ENCODE data around the gene PIP5K1C. TPM values are rescaled to one million over a fixed set of nuclear protein-coding genes. Genes with fewer than 3 reads are reported as not detected.

The PIP5K1C gene
- total and polyA plus RNA-seq, 9 of the 15 experiments (the other 6 are each of a cell fraction or from before 2014, with no cell fraction given) = 0.38 to 22.1 (median 4.1) TPM

- TF ChIP-seq CUX1 (CRISPR knock-in tag; IDR thresholded peaks at IDR 0.05) (peak; percentile 80), KHSRP (IDR thresholded peaks at IDR 0.05) (no peak), TOE1 (IDR thresholded peaks at IDR 0.05; ENCODE audit: borderline replicate concordance) (peak; percentile 49; the same call in 1 of the 2 replicates), TOE1 (CRISPR knock-in tag; IDR thresholded peaks at IDR 0.05; ENCODE audit: borderline replicate concordance, low read depth) (peak; percentile 83; the same call in 1 of the 2 replicates), POLR2AphosphoS5 (IDR thresholded peaks at IDR 0.05; ENCODE audit: control insufficient read depth, insufficient read depth, low read depth, low read length) (0 out of 2 replicates have a peak, but pooled peaks have one; percentile 32), ARID1B (IDR thresholded peaks at IDR 0.05) (peak; percentile 45), KAT8 (IDR thresholded peaks at IDR 0.05; ENCODE audit: low read depth) (no peak), PHF20 (IDR thresholded peaks at IDR 0.05; ENCODE audit: partially characterized antibody) (peak; percentile 32), ETV1 (tag; conservative IDR thresholded peaks at IDR 0.05; ENCODE audit: low read depth) (no peak), PBX2 (CRISPR knock-in tag; IDR thresholded peaks at IDR 0.05; ENCODE audit: low read depth) (no peak), PBX2 (tag; conservative IDR thresholded peaks at IDR 0.05; ENCODE audit: low read depth) (peak; percentile 68), TEAD4 (IDR thresholded peaks at IDR 0.05; ENCODE audit: low read length) (no peak), TEAD4 (CRISPR knock-in tag; IDR thresholded peaks at IDR 0.05; ENCODE audit: borderline replicate concordance) (no peak), CREB1 (IDR thresholded peaks at IDR 0.05) (peak; percentile 48; the same call in 1 of the 2 replicates), CREB1 (CRISPR knock-in tag; IDR thresholded peaks at IDR 0.05) (peak; percentile 28; the same call in 1 of the 2 replicates), CHAMP1 (IDR thresholded peaks at IDR 0.05) (no peak), ZNF134 (CRISPR knock-in tag; conservative IDR thresholded peaks at IDR 0.05) (no peak), FOSL1 (tag; conservative IDR thresholded peaks at IDR 0.05) (peak; percentile 89)
These were observed at the start of gene PIP5K1C (continued) for GRCh38 chr19:3700242-3701032.
